GM21737 (cell line): ENCODE results near the gene ABCB9.

ENCODE experiments used
- ATAC-seq: cut with Tn5 transposase; IDR thresholded peaks from one replicate; pipeline ENCODE4 v1.9.1; 2021; ENCODE audit warnings: mild to moderate bottlenecking, moderate library complexity; ENCODE audit not compliant: unreplicated experiment

ABCB9 gene

GRCh38 chr12:122966743-122967550 lies 684 bp upstream of the ABCB9 start:
- no peak for ATAC-seq

- no peak for ATAC-seq
Measured at GRCh38 chr12:122965321-122965751, 927 bp downstream of the ABCB9 start.

- ATAC-seq: no peak
Measured at GRCh38 chr12:122964439-122965257, 1.6 kb downstream of the ABCB9 start.

- ATAC-seq: no peak
Measured at GRCh38 chr12:122963941-122964265, 2.4 kb downstream of the ABCB9 start.

- no peak for ATAC-seq
Measured at GRCh38 chr12:122961531-122962329, 4.5 kb downstream of the ABCB9 start.

GRCh38 chr12:122960193-122960569 lies 6.1 kb downstream of the ABCB9 start:
- no peak for ATAC-seq

- no peak for ATAC-seq
Measured at GRCh38 chr12:122959566-122960192, 6.6 kb downstream of the ABCB9 start.

- no peak for ATAC-seq
Measured at GRCh38 chr12:122958198-122958888, 7.9 kb downstream of the ABCB9 start.

GRCh38 chr12:122956035-122956434 lies 10.2 kb downstream of the ABCB9 start:
- no peak for ATAC-seq

GRCh38 chr12:122955156-122955555 lies 11.1 kb downstream of the ABCB9 start:
- ATAC-seq: no peak

- ATAC-seq: no peak
Measured at GRCh38 chr12:122951979-122952892, 14.0 kb downstream of the ABCB9 start.

GRCh38 chr12:122951406-122951805 lies 14.9 kb downstream of the ABCB9 start:
- no peak for ATAC-seq

- ATAC-seq: no peak
Measured at GRCh38 chr12:122949816-122950675, 16.2 kb downstream of the ABCB9 start.

GRCh38 chr12:122949405-122949804 lies 16.9 kb downstream of the ABCB9 start:
- no peak for ATAC-seq

- ATAC-seq: no peak
Measured at GRCh38 chr12:122948605-122949004, 17.7 kb downstream of the ABCB9 start.

- ATAC-seq: peak; percentile 10
Measured at GRCh38 chr12:122947352-122947792, 18.9 kb downstream of the ABCB9 start.

GRCh38 chr12:122946690-122947341 lies 19.4 kb downstream of the ABCB9 start:
- ATAC-seq: peak; percentile 50
